ENCODE measurements around the gene SPANXA2.
"Not testable (repeated sequence)": the region's sequence is repeated elsewhere in the genome, so short reads cannot be mapped to it uniquely, and the experiment has no call there.

Gene SPANXA2

GRCh38 chrX:141589408-141589807 lies at the start of gene SPANXA2:
SPANXA2 (plus strand) TSS chrX:141589708; CDS start chrX:141589768, 60 bp downstream.
- not testable (repeated sequence) for DNase-seq

- DNase-seq = not testable (repeated sequence)
Measured at GRCh38 chrX:141542551-141542950, 47.0 kb upstream of the SPANXA2 start.

- not testable (repeated sequence) for DNase-seq
Measured at GRCh38 chrX:141584638-141585037, 4.9 kb upstream of the SPANXA2 start, which contains the start of gene SPANXA1. SPANXA1 (minus strand) TSS chrX:141584738; CDS start chrX:141584678, 60 bp downstream.

GRCh38 chrX:141609111-141609510 lies 19.6 kb downstream of the SPANXA2 start:
- DNase-seq = no peak

GRCh38 chrX:141619336-141619735 lies 29.8 kb downstream of the SPANXA2 start:
- DNase-seq = no peak

GRCh38 chrX:141632124-141632523 lies 42.6 kb downstream of the SPANXA2 start:
- no peak for DNase-seq

- DNase-seq = no peak
Measured at GRCh38 chrX:141638550-141638949, 49.0 kb downstream of the SPANXA2 start.

All from right hindlimb (tissue), 1 donor.